Measurements from ENCODE around the gene SIRT7. TPM values are rescaled to one million over a fixed set of nuclear protein-coding genes. Genes with fewer than 3 reads are reported as not detected.

Gene SIRT7
- polyA plus RNA-seq, 1 of the 3 experiments (the other 2 are of a cell fraction) = 32.6 TPM

DNA sequence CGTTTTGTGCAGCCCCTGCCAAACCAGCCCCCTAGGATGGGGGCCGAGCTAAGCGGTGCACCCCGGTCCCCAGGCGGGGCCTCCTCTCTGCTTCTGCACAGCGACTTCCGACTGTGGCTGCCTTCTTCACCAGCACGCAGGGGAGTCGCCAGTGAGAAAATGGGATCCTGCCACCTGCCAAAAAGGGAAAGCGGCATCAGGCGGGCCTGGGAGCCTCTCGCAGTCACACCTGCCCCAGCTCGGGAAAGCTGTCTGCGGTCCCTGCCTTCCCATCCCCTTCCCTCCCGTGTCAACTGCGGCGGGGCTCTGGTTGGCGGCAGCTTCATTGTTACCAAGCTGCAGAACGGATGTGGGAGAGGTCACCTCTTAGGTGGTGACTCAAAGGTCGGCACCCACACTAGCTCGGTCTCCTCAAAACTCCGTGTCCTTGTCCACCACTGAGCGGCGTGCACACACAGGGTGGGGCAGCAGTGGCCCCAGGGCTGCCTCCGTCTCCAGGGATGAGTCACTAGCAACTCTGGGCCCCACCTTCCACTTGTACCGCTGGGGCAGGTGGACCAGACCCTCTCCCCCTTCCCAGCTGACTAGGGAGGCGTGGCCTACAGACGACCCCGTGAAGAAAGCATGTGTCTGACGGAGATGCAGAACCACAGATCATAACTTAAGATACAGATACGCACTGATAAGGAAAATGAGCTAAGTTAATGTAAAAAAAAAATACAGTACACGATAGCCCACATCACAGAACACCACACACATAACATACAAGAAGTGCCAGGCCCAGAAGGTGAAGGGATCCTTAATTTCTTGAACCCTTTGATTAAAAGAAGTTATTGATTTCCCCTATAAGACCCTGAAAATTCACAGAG is 5.3 kb downstream of the SIRT7 start:
- Histone ChIP-seq H3K9ac (no peak overlapping the region), H3K9me3 (no peaks in the 10 kb centered on the region), H3K27ac (ENCODE audit: low read depth in 2 of 2, low read length in 1 of 2) (no peak overlapping the region), H3K27me3 (ENCODE audit: insufficient read depth) (no peaks in the 10 kb centered on the region), H3K9me2 (no peaks in the 10 kb centered on the region), H3K4me1 (ENCODE audit: control insufficient read depth in 1 of 2, insufficient read depth in 2 of 2, low read depth in 1 of 2, low read length in 1 of 2) (peaks cover 15 to 30% of the 10 kb centered on the region in 2 experiments), H4K20me1 (ENCODE audit: insufficient read depth) (peaks cover 35% of the 10 kb centered on the region), H2AFZ (ENCODE audit: low read depth) (no peak overlapping the region), H3K79me2 (ENCODE audit: insufficient read depth) (peaks cover 35% of the 10 kb centered on the region), H3K4me2 (no peak overlapping the region), H3F3A (replicated peaks; ENCODE audit: insufficient read depth) (peaks cover 19% of the 10 kb centered on the region), H3K36me3 (replicated peaks in 1 of 2; ENCODE audit: control insufficient read depth in 1 of 2, insufficient read depth in 2 of 2, low read length in 1 of 2) (peaks cover 23 to 60% of the 10 kb centered on the region in 2 experiments), H3K4me3 (ENCODE audit: low read depth in 2 of 2, low read length in 1 of 2) (no peak overlapping the region)
- DNase-seq = no peak
- ChIA-PET CTCF (interaction anchor here (1.0 to 3.8 kb wide), 11 partner anchors 11 to 242 kb away, joined by 3 to 20 read pairs (median 4); partner anchors contain the start of genes DCXR and NPB), POLR2A (no interaction called here)
- TF ChIP-seq, protein P1, sequence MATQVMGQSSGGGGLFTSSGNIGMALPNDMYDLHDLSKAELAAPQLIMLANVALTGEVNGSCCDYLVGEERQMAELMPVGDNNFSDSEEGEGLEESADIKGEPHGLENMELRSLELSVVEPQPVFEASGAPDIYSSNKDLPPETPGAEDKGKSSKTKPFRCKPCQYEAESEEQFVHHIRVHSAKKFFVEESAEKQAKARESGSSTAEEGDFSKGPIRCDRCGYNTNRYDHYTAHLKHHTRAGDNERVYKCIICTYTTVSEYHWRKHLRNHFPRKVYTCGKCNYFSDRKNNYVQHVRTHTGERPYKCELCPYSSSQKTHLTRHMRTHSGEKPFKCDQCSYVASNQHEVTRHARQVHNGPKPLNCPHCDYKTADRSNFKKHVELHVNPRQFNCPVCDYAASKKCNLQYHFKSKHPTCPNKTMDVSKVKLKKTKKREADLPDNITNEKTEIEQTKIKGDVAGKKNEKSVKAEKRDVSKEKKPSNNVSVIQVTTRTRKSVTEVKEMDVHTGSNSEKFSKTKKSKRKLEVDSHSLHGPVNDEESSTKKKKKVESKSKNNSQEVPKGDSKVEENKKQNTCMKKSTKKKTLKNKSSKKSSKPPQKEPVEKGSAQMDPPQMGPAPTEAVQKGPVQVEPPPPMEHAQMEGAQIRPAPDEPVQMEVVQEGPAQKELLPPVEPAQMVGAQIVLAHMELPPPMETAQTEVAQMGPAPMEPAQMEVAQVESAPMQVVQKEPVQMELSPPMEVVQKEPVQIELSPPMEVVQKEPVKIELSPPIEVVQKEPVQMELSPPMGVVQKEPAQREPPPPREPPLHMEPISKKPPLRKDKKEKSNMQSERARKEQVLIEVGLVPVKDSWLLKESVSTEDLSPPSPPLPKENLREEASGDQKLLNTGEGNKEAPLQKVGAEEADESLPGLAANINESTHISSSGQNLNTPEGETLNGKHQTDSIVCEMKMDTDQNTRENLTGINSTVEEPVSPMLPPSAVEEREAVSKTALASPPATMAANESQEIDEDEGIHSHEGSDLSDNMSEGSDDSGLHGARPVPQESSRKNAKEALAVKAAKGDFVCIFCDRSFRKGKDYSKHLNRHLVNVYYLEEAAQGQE (IDR thresholded peaks at IDR 0.05; ENCODE audit: low read depth, low read length) = no peak
- TF ChIP-seq YY1 (IDR thresholded peaks at IDR 0.05; ENCODE audit: low read depth) (no peak), POLR2AphosphoS5 (IDR thresholded peaks at IDR 0.05; ENCODE audit: low read depth, low read length) (no peak), JUND (IDR thresholded peaks at IDR 0.05) (no peak), RCOR1 (IDR thresholded peaks at IDR 0.05; ENCODE audit: low read length) (no peak), FOSL2 (IDR thresholded peaks at IDR 0.05; ENCODE audit: borderline replicate concordance, low read depth) (no peak), EZH2phosphoT487 (IDR thresholded peaks at IDR 0.05; ENCODE audit: borderline replicate concordance, low read depth) (no peak), FOXM1 (IDR thresholded peaks at IDR 0.05; ENCODE audit: low read depth) (no peak), GATA2 (CRISPR knock-in tag; IDR thresholded peaks at IDR 0.05) (no peak), GABPA (IDR thresholded peaks at IDR 0.05; ENCODE audit: low read depth) (no peak), TAF1 (IDR thresholded peaks at IDR 0.05; ENCODE audit: borderline replicate concordance, low read depth, low read length) (no peak), ELF1 (IDR thresholded peaks at IDR 0.05) (no peak), CHD2 (IDR thresholded peaks at IDR 0.05; ENCODE audit: low read length, partially characterized antibody) (no peak), TEAD4 (IDR thresholded peaks at IDR 0.05; ENCODE audit: borderline replicate concordance, insufficient read depth) (no peak)
- TF ChIP-seq, protein P2, sequence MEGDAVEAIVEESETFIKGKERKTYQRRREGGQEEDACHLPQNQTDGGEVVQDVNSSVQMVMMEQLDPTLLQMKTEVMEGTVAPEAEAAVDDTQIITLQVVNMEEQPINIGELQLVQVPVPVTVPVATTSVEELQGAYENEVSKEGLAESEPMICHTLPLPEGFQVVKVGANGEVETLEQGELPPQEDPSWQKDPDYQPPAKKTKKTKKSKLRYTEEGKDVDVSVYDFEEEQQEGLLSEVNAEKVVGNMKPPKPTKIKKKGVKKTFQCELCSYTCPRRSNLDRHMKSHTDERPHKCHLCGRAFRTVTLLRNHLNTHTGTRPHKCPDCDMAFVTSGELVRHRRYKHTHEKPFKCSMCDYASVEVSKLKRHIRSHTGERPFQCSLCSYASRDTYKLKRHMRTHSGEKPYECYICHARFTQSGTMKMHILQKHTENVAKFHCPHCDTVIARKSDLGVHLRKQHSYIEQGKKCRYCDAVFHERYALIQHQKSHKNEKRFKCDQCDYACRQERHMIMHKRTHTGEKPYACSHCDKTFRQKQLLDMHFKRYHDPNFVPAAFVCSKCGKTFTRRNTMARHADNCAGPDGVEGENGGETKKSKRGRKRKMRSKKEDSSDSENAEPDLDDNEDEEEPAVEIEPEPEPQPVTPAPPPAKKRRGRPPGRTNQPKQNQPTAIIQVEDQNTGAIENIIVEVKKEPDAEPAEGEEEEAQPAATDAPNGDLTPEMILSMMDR (IDR thresholded peaks at IDR 0.05) = no peak
- TF ChIP-seq, protein P3, sequence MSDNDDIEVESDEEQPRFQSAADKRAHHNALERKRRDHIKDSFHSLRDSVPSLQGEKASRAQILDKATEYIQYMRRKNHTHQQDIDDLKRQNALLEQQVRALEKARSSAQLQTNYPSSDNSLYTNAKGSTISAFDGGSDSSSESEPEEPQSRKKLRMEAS (IDR thresholded peaks at IDR 0.05; ENCODE audit: low read depth) = no peak
- TF ChIP-seq, protein P4, sequence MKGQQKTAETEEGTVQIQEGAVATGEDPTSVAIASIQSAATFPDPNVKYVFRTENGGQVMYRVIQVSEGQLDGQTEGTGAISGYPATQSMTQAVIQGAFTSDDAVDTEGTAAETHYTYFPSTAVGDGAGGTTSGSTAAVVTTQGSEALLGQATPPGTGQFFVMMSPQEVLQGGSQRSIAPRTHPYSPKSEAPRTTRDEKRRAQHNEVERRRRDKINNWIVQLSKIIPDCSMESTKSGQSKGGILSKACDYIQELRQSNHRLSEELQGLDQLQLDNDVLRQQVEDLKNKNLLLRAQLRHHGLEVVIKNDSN (IDR thresholded peaks at IDR 0.05; ENCODE audit: borderline replicate concordance, low read depth) = no peak
- TF ChIP-seq, protein P5, sequence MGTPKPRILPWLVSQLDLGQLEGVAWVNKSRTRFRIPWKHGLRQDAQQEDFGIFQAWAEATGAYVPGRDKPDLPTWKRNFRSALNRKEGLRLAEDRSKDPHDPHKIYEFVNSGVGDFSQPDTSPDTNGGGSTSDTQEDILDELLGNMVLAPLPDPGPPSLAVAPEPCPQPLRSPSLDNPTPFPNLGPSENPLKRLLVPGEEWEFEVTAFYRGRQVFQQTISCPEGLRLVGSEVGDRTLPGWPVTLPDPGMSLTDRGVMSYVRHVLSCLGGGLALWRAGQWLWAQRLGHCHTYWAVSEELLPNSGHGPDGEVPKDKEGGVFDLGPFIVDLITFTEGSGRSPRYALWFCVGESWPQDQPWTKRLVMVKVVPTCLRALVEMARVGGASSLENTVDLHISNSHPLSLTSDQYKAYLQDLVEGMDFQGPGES (IDR thresholded peaks at IDR 0.05; ENCODE audit: low read depth, low read length) = no peak
- TF ChIP-seq, protein P6, sequence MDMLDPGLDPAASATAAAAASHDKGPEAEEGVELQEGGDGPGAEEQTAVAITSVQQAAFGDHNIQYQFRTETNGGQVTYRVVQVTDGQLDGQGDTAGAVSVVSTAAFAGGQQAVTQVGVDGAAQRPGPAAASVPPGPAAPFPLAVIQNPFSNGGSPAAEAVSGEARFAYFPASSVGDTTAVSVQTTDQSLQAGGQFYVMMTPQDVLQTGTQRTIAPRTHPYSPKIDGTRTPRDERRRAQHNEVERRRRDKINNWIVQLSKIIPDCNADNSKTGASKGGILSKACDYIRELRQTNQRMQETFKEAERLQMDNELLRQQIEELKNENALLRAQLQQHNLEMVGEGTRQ (IDR thresholded peaks at IDR 0.05; ENCODE audit: borderline replicate concordance, low read depth, low read length) = no peak
- TF ChIP-seq, protein P7, sequence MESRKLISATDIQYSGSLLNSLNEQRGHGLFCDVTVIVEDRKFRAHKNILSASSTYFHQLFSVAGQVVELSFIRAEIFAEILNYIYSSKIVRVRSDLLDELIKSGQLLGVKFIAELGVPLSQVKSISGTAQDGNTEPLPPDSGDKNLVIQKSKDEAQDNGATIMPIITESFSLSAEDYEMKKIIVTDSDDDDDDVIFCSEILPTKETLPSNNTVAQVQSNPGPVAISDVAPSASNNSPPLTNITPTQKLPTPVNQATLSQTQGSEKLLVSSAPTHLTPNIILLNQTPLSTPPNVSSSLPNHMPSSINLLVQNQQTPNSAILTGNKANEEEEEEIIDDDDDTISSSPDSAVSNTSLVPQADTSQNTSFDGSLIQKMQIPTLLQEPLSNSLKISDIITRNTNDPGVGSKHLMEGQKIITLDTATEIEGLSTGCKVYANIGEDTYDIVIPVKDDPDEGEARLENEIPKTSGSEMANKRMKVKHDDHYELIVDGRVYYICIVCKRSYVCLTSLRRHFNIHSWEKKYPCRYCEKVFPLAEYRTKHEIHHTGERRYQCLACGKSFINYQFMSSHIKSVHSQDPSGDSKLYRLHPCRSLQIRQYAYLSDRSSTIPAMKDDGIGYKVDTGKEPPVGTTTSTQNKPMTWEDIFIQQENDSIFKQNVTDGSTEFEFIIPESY (IDR thresholded peaks at IDR 0.05; ENCODE audit: borderline replicate concordance, low read depth) = no peak
- whole genome bisulfite sequencing (ENCODE audit: low lambda C conversion rate) = 92% methylated on average over 30 of the region's 32 CpGs
